Amniotic stem cell (primary cell): ENCODE results near the gene HABP2.

Source experiments
- DNase-seq: peaks from one replicate; lab custom pipeline; 2025; lab: John Stamatoyannopoulos, UW

Gene HABP2

GRCh38 chr10:113605268-113605978, 52.6 kb downstream of the HABP2 start:
- DNase-seq = no peak

DNA sequence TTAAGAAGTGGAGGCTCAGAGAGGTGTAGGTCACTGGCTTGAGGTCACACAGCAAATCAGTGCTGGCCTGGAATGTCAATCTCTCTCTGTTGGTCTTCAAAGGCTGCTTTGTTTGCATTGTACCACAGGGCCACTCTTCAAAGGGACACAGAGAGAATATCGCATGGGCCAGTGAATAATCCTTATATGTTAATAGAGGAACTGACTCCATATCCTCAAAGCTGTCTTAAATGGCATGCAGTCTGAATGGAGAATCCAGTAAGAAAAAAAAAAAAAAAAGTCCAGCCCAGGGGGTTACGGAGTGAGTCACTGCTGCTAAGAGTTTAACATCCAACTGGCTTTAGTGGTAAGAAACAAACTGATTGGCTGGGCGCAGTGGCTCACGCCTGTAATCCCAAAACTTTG, 56.9 kb downstream of the HABP2 start:
- DNase-seq = no peak

DNA sequence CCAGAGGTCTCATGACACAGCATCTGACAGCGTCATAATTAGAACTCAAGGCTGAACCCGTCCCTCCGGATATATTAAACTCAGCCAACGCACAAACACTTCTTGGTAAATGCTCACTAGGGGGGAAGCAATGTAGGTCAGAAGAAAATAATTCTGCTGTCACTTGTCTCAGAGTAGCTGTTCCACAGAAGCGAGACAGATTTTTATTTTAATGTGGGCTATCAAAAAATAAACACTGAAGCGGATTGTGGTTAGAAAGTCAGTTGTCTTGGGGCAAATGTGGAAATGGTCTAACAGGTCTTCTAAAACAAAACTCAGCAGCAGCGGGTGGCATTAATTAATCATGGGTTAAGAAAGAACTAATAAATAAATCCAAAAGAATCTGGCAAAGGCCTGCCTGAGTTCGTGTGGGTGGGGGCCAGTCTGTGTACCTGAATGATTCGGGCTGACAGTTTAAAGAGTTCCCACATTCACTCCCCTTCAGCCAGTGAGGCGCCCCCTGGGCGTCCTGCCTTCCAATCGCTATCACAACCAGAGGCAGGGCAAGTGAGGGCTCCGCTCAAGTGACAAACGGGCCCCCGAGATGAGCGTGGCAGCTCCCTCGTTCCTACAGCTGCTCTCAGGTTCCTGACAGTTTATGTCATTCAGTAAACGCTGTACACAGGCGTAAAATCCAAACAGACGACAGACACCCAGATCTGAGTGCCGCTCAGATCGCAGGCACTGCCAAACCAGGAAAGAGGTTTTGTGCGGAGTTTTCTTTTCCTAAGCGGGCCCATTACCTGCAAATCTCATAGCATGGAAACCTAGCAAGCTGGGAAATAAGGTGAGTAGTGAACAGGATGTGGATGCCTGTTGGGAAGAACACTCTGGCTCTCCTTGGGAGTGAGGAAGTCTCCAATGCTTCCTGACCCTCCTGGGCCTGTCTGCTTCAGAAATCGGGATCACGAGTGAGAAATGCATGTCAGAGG, 58.1 kb downstream of the HABP2 start:
- DNase-seq = no peak

- DNase-seq = no peak
Observed at GRCh38 chr10:113612154-113612553, 59.3 kb downstream of the HABP2 start.

GRCh38 chr10:113613427-113613826, 60.6 kb downstream of the HABP2 start:
- no peak for DNase-seq

DNA sequence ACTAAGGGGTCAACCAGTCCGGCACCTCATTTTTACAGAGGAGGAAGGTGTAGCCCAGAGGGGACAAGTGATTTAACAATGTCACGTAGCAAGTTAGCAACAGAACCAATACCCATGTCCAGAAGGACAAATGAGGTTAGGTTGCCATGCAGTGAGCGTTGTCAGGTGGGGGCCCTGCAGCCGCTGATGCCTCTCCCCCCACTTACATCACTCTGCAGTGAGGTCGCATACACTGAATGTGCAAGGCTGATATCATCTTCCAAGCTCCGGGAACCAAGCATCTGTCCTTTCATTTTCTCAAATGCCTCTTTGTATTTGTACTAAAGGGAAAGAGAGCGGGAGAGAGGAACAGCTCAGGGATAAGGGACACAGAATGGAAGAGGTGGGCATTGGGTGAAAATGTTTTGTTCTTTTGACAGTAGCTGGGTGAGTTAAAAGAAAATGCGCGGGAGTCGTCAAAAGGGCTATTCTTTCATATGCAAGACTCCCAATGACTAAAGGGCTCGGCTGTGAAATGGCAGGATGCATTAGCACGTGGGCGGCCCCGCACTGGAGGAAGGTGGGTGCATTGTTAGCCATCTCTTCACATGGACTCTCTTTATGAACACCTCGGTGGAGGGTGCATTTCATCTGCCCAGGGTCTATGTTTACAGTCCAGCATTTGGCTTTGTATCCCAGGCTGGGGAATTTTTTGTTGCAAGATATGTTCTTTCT, 61.3 kb downstream of the HABP2 start:
- DNase-seq = no peak

GRCh38 chr10:113616244-113617074, 63.6 kb downstream of the HABP2 start:
- DNase-seq = no peak

- no peak for DNase-seq
Observed at GRCh38 chr10:113617086-113617485, 64.2 kb downstream of the HABP2 start.

DNA sequence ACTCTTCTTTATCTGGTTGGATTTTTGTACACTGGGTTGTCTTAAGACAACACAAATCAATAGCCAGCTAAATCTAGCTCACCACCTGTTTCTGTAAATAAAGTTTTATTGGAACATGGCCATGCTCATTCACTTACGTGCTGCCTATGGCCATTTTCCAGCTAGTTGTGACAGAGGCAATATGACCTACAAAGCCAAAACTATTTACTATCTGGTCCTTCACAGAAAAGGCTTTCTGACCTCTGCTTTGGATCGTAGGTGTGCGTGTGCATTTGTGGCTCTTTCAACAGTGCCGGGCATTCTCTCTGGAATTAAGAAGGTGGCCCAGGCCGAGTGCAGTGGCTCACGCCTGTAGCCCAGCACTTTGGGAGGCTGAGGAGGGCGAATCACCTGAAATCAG, 65.5 kb downstream of the HABP2 start:
- DNase-seq = no peak

- no peak for DNase-seq
Observed at GRCh38 chr10:113619401-113619800, 66.5 kb downstream of the HABP2 start.

DNA sequence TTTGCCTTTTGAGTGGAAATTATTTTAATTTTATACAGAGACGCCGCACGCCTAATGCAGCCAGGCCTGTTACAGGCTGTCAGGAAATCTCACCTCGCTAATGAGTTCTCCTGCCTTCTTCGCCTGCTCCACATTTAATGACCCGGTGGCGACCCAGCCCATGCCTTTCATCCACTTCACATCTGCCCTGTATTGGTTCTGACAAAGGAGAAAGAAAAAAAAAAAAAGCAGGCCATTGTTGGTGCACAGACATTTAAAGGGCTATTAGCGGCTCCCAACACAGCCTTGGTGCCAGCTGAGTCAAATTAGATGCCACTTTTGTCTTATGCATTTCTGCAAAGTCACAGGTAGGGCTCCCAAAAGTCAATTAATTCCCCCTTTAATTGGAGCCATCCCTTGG, 67.7 kb downstream of the HABP2 start:
- DNase-seq = no peak

DNA sequence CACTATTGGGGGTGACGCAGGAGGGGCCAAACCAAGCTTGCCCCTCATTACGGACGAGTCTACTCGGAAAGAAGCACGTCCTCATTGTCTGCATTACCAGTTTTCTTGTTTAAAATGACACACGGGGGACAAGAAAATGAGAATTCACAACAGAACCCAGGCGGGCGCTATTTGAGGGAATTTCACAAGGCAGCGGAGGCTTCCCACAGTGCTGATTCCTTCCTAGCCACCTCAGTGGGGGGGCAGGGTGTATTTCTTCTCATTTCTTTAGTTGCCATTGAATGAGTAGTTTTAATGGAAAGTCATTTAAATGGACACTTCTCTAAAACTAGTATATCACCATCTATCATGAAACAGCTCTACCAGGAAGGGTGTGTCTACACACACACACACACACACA, 68.1 kb downstream of the HABP2 start:
- DNase-seq = no peak

DNA sequence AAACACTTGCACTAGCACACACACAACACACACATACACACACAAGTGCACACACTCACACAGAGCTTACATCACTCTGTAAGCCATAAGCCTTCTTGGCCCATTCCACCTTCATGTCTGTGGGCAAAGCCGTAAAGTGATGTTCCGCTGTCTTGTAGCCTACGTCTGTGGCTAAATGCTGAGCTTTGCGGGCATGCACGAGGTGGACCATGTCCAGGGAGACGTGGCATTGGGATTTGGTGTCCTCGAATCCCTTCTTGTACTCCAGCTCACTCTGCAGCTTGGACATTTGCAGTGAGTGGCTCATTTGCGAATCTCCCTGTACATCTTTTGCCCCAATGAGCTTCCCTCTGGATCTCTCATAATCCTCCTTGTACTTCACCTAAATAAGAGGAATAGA, 68.9 kb downstream of the HABP2 start:
- no peak for DNase-seq

- DNase-seq = no peak
Observed at GRCh38 chr10:113622831-113623230, 70.0 kb downstream of the HABP2 start.

DNA sequence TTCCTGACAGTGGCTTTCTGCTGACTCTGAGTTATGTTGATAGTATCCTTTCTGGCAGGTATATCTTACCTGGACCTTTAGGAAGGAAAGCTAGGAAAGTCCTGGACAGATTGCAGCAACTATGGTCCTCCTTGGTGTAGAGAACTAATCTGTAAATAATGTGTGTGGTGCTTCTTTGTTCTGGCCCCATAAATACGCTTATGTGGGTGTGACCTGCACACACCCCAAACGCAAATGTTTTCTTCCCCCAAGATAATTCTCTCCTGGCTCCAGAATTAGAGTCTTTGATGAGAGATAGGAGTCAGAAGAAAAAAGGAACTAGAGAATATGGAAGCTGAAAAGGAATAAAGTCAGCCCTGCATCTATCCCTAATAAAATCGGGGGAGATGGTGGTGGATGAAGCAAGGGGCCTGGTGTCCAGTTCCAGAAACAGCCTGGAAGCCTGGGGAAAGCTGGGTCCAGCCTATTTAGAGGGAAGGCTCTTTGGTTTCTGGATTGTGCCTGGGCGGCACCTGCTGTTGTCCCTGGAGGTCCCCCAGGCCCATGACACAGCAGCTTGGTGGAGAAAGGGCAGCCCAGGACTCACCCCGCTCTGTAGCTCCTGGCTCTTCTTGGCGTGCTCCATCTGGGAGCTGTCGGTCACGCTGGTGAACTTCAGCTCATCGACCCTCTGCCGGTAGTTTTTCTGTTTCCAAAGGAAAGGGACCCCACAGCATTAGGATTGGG, 72.8 kb downstream of the HABP2 start:
- no peak for DNase-seq

- no peak for DNase-seq
Observed at GRCh38 chr10:113626809-113627355, 74.0 kb downstream of the HABP2 start.

GRCh38 chr10:113627836-113628235, 75.0 kb downstream of the HABP2 start:
- DNase-seq = no peak

DNA sequence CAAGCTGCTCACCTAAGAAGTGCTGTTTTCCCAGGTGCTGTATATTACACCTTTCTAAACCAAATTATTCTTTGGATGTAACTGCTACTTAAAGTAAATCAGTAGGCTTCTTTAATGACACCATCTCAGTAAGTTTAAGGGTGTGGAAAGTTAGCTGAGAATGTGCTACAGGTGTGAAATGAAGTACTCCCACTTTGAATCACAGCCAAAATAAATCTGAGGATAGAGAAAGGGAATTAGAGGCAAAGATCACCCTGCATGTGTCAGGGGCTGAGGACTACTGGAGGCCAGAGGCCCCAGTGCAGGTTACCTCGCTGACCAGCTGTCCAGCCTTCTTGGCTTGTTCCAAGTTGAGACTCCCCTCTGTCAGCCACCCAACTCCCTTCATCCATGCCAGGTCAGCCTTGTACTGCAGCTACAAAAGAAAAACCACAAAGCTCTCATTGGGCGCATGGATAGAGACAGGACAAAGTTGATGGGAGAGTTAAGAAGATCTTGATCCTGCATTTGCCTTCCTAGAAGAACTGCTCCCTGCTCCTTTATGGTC, 75.8 kb downstream of the HABP2 start:
- no peak for DNase-seq

DNA sequence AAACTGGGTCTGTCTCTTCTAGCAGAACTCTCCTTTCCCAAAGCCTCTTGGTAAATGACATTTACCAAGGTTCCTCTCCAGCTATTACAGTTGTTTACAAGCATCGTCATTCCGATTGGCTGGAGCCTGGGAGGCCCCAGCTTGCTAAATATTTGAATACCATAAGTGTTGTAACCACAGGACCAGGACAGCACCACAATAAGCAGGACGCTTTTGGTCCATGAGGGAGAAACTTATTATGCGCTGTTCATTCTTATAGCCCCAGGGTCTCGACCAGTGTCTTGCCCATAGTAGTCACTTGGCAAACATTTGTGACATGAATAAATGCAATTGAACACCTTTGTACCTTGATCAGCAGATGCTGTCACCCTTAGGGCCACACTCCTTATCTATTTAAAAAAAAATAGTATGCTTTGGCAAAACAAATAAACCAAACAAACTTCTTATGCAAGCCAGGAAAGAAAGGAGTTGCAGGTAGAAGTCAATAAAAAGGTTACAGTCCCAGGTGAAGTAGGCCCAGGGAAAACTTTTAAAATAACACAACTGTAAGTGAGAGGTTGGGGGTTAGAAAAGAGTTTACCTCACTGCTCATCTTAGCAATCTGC, 78.2 kb downstream of the HABP2 start:
- DNase-seq = no peak
